HCT116 (cell line): ENCODE results near the gene SLC17A2.

Experiments
- ATF3 ChIP-seq: IDR thresholded peaks from 2 replicates; pipeline ENCODE4 v1.6.1; 2012
- CEBPB ChIP-seq: IDR thresholded peaks from 2 replicates; pipeline ENCODE4 v1.6.1; 2012; ENCODE audit warnings: low read depth
- CTCF ChIP-seq, 3 experiments: fragments of 200-600 bp in 1 of 3; sonication (generic) in 1 of 3; IDR thresholded peaks in 2 of 3; conservative IDR thresholded peaks in 1 of 3; 2 replicates each; pipeline ENCODE4 v1.5.1; 2012 to 2017; ENCODE audit warnings: low read depth in 2 of 3, low read length in 2 of 3, antibody characterized with exemption in 1 of 3, borderline replicate concordance in 1 of 3, control low read depth in 1 of 3, mild to moderate bottlenecking in 1 of 3, mixed read lengths in 1 of 3, mixed run types in 1 of 3, moderate library complexity in 1 of 3; ENCODE audit not compliant: insufficient read depth in 1 of 3
- EZH2 ChIP-seq: fragments of 200-600 bp; sonication (generic); IDR thresholded peaks from 2 replicates; pipeline ENCODE4 v1.6.1; 2017; ENCODE audit warnings: antibody characterized with exemption, mixed run types
- EZH2phosphoT487 ChIP-seq: fragments of 200-600 bp; IDR thresholded peaks from 2 replicates; pipeline ENCODE4 v1.6.1; 2018; ENCODE audit warnings: antibody characterized with exemption, borderline replicate concordance
- POLR2A ChIP-seq: IDR thresholded peaks from 2 replicates; pipeline ENCODE4 v1.7.0; 2011; ENCODE audit warnings: borderline replicate concordance; ENCODE audit not compliant: insufficient read depth, insufficient read length; ENCODE audit errors: extremely low read depth
- POLR2AphosphoS5 ChIP-seq: IDR thresholded peaks from 2 replicates; pipeline ENCODE4 v1.6.1; 2011; ENCODE audit warnings: mild to moderate bottlenecking, low read depth, low read length, moderate library complexity
- TCF7L2 ChIP-seq: IDR thresholded peaks from 2 replicates; pipeline ENCODE4 v1.7.0; 2011; ENCODE audit warnings: borderline replicate concordance, inconsistent platforms; ENCODE audit not compliant: insufficient read depth, insufficient read length; ENCODE audit errors: extremely low read depth
- ZBTB33 ChIP-seq: IDR thresholded peaks from 2 replicates; pipeline ENCODE4 v1.6.1; 2011; ENCODE audit warnings: mild to moderate bottlenecking, low read length, moderate library complexity; ENCODE audit not compliant: insufficient replicate concordance; ENCODE audit errors: extremely low read depth
- ZNF274 ChIP-seq: fragments of 200-500 bp; sonication (Bioruptor generic); IDR thresholded peaks from 2 replicates; pipeline ENCODE4 v1.6.1; 2014; ENCODE audit warnings: mild to moderate bottlenecking, low read depth, low read length, inconsistent platforms
- TF ChIP-seq, protein P1 (sequence below): IDR thresholded peaks from 2 replicates; pipeline ENCODE4 v1.6.1; 2012

DNA sequence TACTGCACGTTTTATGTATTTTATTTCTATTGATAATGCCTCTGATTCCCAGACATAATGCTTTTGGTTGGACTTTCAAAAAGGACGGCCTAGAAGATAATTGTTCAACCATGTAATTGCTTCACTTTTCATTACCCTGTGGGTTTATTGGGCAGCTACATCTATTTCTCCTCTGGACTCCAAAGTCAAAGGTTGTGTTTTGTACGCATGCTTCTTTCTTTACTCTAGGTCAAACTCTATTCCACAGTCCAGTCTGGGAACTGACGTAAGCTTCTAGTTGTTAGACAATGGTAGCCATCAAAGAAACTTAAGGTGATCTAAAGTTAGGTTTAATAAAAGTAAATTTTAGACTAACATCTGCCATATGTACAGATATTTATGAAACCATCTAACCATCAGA is 49.9 kb downstream of the SLC17A2 start:
- TF ChIP-seq CTCF (IDR thresholded peaks at IDR 0.05 in 2 of 3, conservative IDR thresholded peaks at IDR 0.05 in 1 of 3; ENCODE audit: borderline replicate concordance in 1 of 3, insufficient read depth in 1 of 3, low read depth in 2 of 3, low read length in 2 of 3) (no peak), POLR2AphosphoS5 (no peak), EZH2 (no peak), ATF3 (no peak), CEBPB (no peak), ZBTB33 (no peak), POLR2A (no peak), TCF7L2 (no peak), ZNF274 (no peak), EZH2phosphoT487 (no peak)
- TF ChIP-seq, protein P1, sequence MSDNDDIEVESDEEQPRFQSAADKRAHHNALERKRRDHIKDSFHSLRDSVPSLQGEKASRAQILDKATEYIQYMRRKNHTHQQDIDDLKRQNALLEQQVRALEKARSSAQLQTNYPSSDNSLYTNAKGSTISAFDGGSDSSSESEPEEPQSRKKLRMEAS = no peak
